Measurements from ENCODE around the gene ARGLU1.

ARGLU1 gene

DNA sequence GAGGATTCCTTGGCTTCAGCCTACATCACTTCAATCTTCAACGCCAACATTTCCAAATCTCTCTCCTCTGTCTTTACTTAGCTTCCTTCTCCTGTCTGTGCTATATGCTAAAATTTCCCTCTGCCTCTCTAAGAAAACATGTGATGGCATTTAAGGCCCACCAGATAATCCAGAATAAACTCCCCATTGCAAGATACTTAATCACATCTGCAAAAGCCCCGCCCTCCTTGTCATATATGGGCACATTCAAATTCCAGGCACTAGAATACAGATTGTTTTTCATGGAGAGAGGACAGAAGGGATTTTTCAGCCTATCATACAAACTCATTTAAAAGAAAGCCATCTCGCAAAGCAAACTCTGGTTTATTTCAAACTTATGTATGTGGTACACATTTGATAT is 16.2 kb downstream of the ARGLU1 start:
- DNase-seq (ENCODE audit: low read depth) = no peak
- no peak overlapping the region for H3K4me3 ChIP-seq (ENCODE audit: control insufficient read depth, low read depth, low read length)
- TF ChIP-seq, protein P1, sequence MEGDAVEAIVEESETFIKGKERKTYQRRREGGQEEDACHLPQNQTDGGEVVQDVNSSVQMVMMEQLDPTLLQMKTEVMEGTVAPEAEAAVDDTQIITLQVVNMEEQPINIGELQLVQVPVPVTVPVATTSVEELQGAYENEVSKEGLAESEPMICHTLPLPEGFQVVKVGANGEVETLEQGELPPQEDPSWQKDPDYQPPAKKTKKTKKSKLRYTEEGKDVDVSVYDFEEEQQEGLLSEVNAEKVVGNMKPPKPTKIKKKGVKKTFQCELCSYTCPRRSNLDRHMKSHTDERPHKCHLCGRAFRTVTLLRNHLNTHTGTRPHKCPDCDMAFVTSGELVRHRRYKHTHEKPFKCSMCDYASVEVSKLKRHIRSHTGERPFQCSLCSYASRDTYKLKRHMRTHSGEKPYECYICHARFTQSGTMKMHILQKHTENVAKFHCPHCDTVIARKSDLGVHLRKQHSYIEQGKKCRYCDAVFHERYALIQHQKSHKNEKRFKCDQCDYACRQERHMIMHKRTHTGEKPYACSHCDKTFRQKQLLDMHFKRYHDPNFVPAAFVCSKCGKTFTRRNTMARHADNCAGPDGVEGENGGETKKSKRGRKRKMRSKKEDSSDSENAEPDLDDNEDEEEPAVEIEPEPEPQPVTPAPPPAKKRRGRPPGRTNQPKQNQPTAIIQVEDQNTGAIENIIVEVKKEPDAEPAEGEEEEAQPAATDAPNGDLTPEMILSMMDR (IDR thresholded peaks at IDR 0.05; ENCODE audit: control insufficient read depth, insufficient read depth, low read depth, low read length, missing control alignments) = no peak

DNA sequence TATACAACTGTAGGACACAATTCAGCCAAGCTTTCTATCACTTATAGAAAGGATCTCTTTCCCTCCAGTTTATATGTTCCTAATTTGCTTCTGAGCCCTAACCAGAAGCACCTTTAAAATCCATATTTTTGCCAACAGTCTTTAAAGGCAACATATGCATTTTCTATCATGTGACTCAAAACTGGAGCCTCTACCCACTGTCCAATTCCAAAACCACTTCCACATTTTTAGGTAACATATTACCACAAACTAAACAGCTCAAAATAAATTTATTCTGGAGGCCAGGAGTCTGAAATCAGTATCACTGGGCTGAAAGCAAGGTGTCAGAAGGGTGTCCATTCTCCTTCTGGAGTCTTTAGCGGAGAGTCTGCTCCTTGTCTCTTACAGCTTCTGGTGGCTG is 16.6 kb downstream of the ARGLU1 start:
- H3K4me3 ChIP-seq (ENCODE audit: control insufficient read depth, low read depth, low read length) = no peak overlapping the region
- TF ChIP-seq, protein P1 (IDR thresholded peaks at IDR 0.05; ENCODE audit: control insufficient read depth, insufficient read depth, low read depth, low read length, missing control alignments) = no peak
- no peak for DNase-seq (ENCODE audit: low read depth)

DNA sequence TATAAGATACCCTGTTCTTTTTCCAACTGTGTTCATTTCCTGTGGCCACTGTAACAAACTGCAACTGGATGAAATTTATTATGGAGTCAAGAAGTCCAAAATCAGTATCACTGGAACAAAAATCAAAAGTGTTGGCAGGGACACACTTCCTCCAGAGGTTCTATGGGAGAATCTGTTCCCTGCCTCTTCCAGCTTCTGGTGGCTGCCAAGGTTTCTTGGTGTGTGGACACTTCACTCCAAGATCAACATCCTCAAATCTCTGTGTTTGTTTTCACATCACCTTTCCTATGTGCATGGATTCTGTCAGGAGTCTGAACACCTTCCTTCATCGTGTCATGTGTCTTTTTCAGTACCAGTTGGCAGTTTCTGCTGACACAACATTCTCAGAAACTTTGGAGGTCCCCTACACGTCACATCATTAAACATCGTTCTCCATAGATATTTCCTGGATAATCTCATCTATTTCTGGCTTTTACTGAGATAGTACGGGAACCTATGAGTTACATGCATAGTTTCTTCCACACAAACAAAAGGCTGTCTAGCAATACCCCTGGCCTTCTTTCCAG is 17.3 kb downstream of the ARGLU1 start:
- TF ChIP-seq, protein P1 (IDR thresholded peaks at IDR 0.05; ENCODE audit: control insufficient read depth, insufficient read depth, low read depth, low read length, missing control alignments) = no peak

DNA sequence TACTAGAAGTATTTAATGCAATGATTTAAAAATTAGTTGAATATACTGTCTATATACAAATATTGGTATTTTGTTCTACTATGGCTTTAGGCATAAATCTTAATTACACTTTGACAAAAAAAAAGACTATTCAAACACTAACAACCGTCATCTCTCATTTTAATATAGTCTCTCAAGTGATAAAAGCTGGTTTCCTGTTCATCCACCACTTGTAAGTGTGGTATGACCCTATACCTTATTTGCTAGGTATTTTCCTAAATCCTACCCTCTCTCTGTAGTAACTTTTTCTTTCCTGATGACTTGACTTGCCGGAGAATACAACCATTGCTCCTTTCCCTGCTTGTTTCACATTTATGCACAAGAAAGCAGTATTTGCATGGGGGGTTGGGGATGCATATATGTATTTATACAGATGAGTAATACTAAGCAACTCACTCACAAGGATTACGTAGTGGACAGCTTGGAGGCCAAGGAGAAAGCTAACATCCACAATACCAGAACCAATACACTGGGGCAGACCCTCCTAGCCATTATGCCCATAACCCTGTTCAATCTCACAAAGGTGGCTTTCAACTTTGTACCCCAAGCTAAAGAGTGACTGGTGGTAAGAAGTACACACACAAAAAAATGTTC is 19.8 kb downstream of the ARGLU1 start:
- no peak for DNase-seq (ENCODE audit: low read depth)
- no peak overlapping the region for H3K4me3 ChIP-seq (ENCODE audit: control insufficient read depth, low read depth, low read length)
- TF ChIP-seq, protein P1 (IDR thresholded peaks at IDR 0.05; ENCODE audit: control insufficient read depth, insufficient read depth, low read depth, low read length, missing control alignments) = no peak

More for the DNA sequence above, 17.3 kb downstream of the ARGLU1 start:
- no peak overlapping the region for H3K4me3 ChIP-seq (ENCODE audit: control insufficient read depth, low read depth, low read length)
- DNase-seq (ENCODE audit: low read depth) = no peak

DNA sequence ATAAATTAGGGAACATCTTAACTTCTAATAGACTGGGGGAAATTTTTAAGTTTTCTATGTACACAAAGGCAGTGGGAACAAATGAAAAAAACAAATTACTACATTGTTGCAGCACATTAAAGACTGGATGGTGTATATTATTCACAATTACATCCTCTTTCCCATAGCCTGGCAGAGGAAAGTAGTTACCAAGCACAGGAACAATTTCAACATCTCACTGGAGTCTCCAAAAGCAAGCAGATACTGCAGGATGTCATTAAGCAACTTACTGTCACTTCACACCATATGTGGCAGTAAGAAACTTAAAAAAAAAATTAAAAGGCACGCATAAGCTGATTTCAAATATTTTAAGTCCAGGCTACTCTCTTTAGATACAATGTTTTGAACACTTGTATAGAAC is 26.1 kb downstream of the ARGLU1 start:
- no peak for DNase-seq (ENCODE audit: low read depth)
- TF ChIP-seq, protein P1 (IDR thresholded peaks at IDR 0.05; ENCODE audit: control insufficient read depth, insufficient read depth, low read depth, low read length, missing control alignments) = no peak
- no peak overlapping the region for H3K4me3 ChIP-seq (ENCODE audit: control insufficient read depth, low read depth, low read length)

DNA sequence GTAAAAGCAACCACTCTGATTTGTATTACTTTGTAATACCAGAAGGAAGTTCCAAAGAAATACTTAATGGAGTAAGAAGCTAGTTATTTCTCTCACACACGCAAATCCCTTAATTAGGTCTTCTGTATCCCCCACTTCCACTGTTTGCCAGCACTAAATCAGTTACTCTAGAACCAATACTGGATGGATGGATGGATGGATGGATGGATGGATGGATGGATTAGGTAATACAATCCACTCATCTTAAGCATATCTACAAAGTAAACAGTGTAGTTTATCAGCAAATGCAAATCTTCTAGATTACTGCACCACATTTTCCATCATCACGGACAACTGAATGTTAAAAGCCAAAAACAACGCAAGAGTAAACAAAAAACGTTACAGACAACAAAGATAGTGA is 27.3 kb downstream of the ARGLU1 start:
- H3K4me3 ChIP-seq (ENCODE audit: control insufficient read depth, low read depth, low read length) = no peak overlapping the region
- DNase-seq (ENCODE audit: low read depth) = no peak
- TF ChIP-seq, protein P1 (IDR thresholded peaks at IDR 0.05; ENCODE audit: control insufficient read depth, insufficient read depth, low read depth, low read length, missing control alignments) = no peak
